ENCODE results near the gene ACTL6A.

GRCh38 chr3:179603321-179603720 lies 40.6 kb downstream of the ACTL6A start:
- TF ChIP-seq EZH2 (IDR thresholded peaks at IDR 0.05; ENCODE audit: borderline replicate concordance, low read depth, low read length, severe bottlenecking) (no peak), CTCF (IDR thresholded peaks at IDR 0.05; ENCODE audit: borderline replicate concordance, extremely low read depth, low read length, poor library complexity, severe bottlenecking) (no peak)

Measured in DND-41 (cell line).